GM19452 (cell line): ENCODE results near the gene TTYH3.

ENCODE experiments used
- ATAC-seq: cut with Tn5 transposase; IDR thresholded peaks from one replicate; pipeline ENCODE4 v1.9.1; 2021; ENCODE audit not compliant: unreplicated experiment

Gene TTYH3

GRCh38 chr7:2634267-2635145, 2.7 kb downstream of the TTYH3 start:
- ATAC-seq = no peak

- ATAC-seq = no peak
Measured at GRCh38 chr7:2635148-2635668, 3.4 kb downstream of the TTYH3 start.

- ATAC-seq = no peak
Measured at GRCh38 chr7:2635810-2636701, 4.3 kb downstream of the TTYH3 start.

GRCh38 chr7:2637066-2637471, 5.3 kb downstream of the TTYH3 start:
- no peak for ATAC-seq

- no peak for ATAC-seq
Measured at GRCh38 chr7:2637505-2638223, 5.9 kb downstream of the TTYH3 start.

- ATAC-seq = no peak
Measured at GRCh38 chr7:2638224-2638991, 6.6 kb downstream of the TTYH3 start.

- ATAC-seq = no peak
Measured at GRCh38 chr7:2639181-2639681, 7.4 kb downstream of the TTYH3 start.

GRCh38 chr7:2639695-2640481, 8.1 kb downstream of the TTYH3 start:
- no peak for ATAC-seq

GRCh38 chr7:2640482-2640830, 8.7 kb downstream of the TTYH3 start:
- no peak for ATAC-seq

- ATAC-seq = no peak
Measured at GRCh38 chr7:2640846-2641316, 9.1 kb downstream of the TTYH3 start.

GRCh38 chr7:2641406-2642393, 9.9 kb downstream of the TTYH3 start:
- ATAC-seq = no peak

GRCh38 chr7:2643386-2644219, 11.8 kb downstream of the TTYH3 start:
- ATAC-seq = no peak

- ATAC-seq = no peak
Measured at GRCh38 chr7:2644220-2644561, 12.4 kb downstream of the TTYH3 start.

GRCh38 chr7:2644562-2645273, 12.9 kb downstream of the TTYH3 start:
- peak; percentile 34 for ATAC-seq

- ATAC-seq = peak; percentile 59
Measured at GRCh38 chr7:2645274-2645868, 13.6 kb downstream of the TTYH3 start.

GRCh38 chr7:2646336-2646679, 14.5 kb downstream of the TTYH3 start:
- no peak for ATAC-seq
